HK-2 (cell line): ENCODE results near the gene SOX6.
"Not testable (repeated sequence)": the region's sequence is repeated elsewhere in the genome, so short reads cannot be mapped to it uniquely, and the experiment has no call there.

Source experiments
- DNase-seq: peaks from one replicate; pipeline ENCODE4 v3.0.0-alpha.2; 2018; ENCODE audit not compliant: unreplicated experiment

SOX6 gene

DNA sequence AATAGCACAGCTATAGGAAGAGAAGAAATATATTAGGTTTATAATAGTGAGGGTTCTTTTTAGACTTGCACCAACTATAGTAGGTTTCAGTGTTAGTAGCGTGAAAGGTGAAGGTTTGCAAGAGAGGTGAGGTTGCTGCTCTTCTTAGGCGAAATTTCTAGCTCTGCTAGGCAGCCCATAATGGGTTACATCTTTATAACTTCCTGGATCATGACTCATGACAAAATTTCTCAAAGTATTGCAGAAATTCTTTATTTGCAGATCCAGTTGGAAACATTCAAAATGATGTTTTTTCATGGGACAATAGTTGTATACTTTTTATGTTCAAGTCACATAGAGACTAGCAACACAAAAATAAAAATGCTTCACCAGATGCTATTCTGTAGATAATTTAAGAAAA is 260.0 kb downstream of the SOX6 start:
- DNase-seq, result no peak

DNA sequence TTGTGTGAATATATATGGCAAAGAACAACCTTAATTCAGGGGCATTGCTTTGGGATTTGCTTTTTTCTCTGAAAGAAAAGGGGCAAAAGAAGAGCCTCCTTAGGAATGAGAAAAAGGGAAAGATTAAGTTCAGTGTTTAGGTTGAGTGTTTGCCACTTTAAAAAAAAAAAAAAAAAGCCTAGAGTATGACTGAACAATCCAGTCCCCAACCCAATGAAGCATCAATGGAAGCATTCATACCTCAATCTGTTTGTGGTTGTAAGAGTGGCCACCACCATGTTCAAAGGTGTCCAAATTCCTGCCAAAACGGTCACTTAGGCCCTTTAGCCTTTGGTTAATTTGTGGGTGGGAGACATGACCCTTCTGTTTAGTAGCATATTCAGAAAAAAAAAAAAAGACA is 260.6 kb downstream of the SOX6 start:
- DNase-seq, result no peak

DNA sequence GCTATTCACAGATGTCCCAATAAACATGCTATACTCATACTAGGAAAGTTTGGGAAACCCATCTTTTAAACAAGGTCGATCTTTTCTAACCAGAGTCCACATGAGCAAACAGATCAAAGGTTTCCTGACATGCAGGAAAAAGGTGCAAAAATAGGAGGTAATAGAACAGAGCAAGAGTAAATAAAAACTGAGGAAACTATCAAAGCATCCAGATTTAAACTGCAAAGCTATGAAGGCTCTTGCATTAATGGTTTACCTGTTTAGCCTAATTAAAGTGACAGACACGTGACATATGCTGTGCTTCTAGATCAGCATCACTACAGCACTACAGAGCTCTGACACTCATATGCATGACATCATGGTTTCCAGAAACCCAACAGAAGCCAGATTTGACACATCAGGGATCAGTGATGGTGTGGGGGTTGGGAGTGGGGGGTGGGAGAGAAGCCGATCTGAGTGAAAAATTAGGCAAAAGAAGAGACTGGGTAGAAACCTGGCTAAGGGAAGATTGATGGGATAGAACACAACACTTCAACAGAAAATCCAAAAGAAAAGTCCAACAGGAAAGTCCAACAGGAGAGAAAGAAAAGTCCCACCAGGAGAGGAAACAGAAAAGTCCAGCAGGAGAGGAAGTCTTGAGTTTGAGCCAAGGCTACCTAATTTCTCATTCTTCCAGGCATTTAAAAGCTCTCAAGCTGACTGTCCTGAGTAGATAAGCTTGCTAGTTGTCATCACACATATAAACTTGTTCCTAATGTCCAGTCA is 262.3 kb downstream of the SOX6 start:
- no peak for DNase-seq

DNA sequence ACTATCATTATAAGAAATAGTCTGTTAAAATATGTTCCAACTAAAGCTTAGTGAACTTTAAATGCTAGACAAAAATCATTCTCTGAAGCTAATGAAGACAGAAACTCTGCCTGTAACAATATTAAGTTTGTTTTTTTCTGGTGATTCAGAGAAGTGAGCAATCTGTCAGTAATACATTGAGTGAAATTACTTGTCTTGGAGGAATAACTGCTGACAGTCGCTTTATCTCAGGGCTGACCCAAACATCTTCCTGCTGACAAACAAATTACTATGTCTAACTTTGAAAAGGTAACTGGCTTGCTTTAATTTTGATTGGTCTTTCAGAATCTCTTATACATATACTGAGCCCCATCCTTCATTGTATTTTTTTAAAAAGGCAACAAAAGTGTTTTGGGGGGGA is 264.5 kb downstream of the SOX6 start:
- no peak for DNase-seq

DNA sequence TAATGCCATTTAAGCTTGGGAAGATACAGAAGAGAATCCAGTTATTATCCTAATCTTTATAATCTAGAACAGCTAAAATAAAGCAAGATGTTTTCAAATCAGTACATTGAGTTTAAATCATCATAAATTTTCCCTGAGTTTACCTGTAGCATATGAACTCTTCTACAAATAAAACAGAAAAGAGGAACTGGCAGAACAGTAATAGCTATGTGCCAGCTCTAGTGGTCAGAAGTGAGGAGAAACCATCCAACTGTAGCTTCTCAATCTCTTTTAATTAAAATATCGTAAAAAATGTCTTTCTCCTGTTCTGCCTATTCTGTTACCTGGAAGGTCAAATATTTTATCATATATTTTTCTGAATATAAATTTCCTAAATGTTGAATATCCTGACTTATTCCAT is 266.9 kb downstream of the SOX6 start:
- DNase-seq, result no peak

DNA sequence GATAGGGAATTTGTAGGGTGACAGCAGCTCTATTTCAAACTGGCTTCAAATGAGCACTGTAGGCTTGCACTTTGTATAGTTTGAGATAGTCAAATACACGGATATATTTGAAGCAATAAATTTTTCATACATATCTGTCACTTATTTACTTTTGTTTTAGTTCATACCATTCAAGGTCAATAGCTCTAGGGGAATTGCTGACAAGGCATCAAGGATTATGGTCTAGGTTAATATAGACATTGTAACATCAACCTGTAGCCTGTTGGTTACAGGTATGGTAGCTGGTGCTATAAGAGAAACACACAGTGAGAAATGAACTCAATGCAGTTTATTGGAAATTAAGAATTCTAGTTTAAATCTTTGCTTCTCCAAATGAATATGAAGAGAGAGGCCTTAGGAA is 267.6 kb downstream of the SOX6 start:
- DNase-seq, result no peak

DNA sequence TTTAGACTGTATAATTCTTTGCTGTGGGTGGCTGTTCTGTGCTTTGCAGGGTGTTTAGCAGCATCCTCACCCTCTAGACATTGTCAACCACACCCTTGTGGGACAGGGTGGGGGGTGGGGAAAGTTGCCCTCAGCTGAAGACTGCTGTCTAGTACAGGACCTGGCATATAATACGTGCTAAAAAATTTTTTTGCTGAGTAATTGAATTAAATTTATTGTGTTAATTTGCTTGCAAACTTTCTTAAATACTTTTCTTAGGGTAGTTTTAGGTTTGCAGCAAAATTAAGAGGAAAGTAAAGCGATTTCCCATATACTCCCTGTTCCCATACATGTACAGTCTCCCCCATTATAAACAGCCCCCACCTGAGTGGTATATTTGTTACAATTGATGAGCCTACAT is 268.5 kb downstream of the SOX6 start:
- DNase-seq, result no peak

DNA sequence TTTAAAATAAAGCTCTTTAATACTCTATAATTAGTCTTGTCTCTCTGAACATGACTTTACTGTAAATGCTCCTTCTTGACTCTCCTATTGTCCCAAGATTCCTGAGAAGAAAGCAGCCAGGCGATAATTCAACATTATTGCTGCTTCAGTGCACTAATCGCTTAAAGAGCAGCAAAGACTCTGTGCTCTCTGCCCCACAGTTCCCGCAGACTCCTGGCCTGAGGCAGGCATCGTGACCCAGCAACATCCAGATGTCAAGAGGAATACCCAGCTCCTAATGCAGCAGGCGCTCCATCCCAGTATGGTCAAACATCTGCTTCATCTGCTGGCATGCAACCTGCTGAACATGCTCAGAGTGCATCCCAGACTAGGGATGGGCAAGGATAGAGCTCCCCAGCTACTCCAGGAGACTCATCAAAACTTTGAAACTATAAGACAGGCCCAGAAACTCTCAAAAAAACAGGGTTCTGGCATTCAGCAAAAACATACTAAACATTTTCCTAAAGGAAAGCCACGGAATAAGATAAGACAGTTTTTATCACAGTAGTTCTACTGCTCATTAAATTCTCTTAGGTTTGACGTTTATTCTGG is 270.0 kb downstream of the SOX6 start:
- DNase-seq, result no peak

DNA sequence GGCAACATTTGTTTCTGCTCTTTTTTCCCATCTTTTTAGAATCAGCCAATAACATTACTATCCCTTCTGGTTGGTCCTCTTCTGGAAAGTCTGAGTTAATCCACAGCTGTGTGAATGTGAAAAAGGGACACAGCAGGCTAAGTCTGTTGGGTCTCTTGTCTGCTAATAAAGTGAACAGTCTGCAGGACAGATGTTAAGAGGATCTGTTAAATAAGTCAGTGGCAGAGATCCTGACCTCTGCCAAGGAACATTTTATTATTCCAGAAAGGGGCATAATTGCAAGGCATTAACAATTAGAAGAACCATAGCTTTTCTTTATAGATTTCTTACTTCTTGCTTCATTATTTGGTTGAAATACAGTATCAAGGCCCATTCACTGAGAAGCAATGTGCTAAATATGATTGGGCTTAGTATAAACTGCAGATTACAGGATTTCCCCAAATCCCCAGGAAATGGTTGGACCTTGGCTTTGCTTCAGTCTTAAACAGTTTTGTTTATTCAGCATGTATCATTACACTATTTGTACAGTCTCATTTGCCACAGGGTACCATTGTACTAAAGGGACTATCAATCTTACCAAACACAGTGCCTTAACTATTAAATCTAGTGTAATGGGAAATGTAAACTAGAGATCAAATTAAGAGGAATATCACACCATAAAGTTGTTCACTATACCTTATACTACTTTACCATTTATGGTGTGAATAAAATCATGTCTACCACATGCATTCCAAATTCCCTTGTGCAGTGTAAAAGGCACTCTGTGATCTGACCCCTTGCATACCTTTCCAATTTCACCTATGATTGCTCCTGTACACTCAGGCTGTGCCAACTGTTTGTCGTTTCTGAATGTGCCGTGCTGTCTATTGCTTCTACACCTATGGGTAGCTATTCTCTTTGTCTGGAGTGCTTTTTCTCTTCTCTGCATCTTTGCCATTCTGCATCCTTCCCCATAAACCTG is 274.0 kb downstream of the SOX6 start:
- DNase-seq, result no peak

DNA sequence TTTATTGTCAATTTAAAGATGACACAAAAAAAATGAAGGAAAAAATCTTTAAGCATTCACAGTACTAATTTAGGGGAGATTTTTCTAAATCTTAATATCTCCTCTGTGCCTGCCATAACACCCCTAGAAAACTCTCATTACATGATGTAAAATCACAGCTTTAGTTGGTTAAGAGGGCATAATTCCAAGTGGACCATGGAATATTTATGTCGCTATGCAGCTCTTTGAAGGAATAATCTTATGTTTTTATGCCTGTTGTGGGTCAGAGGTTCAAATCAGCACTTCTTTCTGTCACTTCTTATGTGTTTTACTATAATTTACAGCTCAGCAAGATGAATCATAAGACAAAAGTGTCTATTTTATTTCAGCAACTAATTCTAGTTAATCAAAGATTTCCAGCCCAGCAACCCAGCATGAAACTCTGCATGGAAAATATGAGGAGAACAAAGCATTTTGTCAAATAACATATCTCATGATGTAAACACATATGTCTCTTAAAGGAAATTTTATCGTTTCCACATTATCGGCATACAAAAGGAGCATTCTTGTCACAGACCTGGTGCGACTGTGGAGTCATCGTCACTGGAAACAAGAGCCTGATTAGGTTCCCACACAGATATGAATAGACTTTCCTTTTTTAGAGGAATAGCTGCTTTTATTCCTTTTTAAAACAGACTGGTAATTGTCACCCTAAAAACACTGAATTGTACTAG is 274.8 kb downstream of the SOX6 start:
- no peak for DNase-seq

DNA sequence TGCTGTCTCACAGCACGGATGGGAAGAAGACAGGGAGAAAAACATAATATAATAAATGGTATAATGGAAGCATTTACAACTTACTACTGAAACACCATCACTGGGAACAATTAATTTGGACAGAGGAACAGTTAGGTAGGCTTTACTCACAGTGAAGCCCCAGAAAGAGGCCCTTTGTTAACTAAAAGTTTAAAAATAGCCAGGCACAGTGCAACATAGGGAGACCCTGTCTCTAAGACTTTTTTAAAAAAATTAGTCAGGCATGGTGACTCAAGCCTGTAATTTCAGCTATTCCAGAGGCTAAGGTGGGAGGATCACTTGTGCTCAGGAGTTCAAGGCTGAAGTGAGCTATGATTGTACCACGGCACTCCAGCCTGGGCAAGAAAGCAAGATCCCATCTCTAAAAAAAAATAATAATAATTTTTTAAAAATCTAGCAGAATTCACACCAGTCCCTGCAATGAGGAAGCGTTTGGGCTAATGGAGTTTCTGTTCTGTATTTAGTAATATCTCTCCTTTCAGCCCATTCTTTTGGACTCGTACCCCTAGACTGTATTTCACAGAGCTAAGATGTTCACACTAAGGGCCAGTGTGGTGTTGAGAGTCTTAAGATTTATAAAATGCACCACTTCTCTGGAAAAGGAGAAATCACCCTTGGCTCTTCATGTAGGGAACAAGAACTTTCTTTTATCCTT is 275.5 kb downstream of the SOX6 start:
- DNase-seq, result no peak

DNA sequence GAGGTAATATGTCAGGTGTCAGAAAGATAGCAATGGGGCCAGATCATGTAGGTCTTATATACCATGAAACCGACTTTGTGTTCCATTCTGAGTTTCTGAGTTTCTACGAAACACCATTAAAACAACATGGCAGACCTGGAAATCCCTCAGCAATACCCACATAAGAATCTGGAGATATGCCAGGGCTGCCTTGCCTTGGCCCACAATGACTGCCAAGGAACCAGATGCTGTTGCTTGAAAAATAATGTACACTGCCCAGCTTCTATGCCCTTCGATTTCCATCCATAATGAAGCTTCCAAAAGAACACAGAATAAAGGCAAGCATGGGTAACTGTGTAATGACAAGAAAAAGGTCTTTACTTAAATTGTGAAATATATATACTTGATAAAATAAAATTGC is 277.4 kb downstream of the SOX6 start:
- no peak for DNase-seq

DNA sequence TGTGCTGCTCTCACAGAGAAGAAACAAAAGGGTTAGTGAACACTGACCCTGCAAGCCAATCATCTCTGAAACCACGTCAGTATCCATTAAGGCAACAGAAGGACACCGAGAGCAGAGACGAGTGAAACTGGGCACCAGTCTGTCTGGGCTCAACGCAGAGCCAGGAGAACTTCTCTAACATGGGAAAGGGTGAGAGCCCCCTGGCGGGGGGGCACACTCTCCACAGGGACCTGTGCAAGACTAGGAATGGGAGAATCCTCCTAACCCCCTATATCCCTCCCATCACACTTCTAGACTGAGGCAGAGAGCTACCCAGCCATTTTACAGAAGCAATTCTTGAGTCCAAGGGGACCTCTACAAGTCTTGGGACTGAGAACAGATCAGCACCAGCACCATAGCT is 285.8 kb downstream of the SOX6 start:
- no peak for DNase-seq

DNA sequence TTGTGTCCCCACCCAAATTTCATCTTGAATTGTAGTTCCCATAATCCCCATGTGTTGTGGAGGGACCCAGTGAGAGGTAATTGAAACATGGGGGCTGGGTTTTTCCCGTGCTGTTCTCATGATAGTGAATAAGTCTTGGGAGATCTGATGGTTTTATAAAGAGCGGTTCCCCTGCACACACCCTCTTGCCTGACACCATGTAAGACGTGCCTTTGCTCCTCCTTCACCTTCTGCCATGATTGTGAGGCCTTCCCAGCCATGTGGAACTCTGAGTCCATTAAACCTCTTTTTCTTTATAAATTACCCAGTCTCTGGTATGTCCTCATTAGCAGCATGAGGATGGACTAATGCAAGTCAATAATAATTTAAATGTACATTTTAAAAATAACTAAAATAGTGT is 289.1 kb downstream of the SOX6 start:
- not testable (repeated sequence) for DNase-seq

DNA sequence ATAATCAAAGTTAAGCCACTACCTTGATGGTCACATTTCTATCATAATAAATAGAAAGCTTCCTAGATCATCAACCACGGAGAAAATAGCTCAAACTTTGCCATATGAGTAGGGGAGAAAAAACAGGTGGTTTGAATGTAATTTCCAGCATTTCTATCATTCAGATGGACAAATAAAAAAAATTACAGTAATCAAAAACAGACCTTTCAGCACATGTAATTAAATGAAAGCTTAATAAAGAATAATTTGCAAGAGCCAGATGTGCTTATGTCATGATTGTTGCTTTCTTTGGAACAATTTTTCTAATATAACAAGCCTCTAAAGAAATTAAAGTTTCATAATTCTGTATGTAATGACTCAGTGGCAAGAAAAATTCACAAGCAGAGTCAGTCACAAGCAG is 297.0 kb downstream of the SOX6 start:
- DNase-seq, result no peak

DNA sequence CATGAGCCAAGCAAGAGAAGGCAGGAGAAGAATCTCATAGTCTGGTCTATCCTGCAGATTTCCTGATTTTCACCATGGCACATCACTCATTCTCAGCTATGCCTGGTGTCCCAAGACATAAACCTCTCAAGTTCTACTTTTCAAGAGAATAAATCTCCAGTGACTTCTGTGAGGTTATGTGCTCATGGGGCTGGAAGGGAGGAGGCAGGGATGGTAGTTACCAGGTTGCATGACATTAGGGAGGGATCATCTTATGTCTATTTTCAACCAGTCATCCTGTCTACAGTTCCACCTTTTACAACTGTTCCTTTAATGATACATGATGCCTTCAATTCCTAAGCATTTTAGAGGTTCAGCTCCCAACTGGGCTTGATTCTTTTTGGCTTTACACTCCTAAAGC is 297.7 kb downstream of the SOX6 start:
- DNase-seq, result no peak

DNA sequence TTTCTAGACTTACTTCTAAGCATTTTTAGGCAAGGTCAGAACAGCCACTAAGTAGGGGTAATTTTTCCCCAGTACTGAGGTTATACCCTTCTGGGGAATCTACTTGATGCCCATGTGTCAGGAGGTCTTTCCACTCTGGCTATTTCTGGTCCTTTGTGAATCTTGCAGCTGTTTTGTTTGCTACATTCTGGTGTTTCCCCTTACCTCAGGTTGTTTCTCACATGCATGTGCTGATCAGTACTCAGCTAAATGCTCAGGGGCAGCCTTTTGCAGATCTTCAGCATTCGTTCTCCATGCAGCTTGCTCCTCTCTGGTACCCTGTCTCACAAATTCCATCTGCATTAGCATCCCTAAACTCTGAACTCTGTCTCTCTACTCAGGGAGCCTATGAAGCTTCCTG is 303.6 kb downstream of the SOX6 start:
- no peak for DNase-seq

DNA sequence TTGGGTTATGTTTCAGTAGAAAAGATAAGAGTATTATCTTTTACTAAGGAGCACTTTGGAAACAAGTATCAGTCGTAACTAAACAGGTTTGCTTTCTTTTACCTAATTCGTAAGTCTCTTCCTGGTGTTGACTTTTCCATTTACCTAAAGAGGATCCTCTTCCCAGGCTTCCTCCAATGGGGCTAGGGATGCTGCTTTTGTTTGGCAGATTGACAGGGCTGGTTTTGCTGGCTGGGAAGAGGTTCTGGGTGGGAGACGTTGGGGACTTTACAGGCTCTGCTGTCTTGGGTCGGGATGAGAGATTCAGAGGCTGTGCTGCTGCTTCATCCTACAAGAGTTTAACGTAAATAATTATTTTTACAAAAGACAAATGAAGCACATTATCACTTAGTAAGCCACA is 306.7 kb downstream of the SOX6 start:
- DNase-seq, result no peak

DNA sequence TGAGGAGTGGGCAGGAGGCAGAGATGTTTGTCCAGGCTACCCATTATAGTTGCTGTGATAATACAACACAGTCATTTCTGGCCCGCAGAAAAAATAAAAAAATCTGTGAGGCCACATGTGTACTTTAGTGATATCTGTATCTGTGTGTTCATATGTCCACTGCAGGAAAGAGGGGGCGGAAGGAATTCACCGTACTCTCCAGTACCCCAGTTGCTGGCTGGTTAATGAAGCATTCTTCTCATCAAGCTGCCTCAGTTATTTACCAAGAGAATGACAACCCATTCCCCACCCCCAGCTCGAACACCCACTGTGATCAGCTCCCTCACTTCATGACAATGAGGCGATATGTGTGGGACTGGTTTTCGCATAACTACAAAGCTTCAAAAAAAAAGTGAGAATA is 309.3 kb downstream of the SOX6 start:
- no peak for DNase-seq

DNA sequence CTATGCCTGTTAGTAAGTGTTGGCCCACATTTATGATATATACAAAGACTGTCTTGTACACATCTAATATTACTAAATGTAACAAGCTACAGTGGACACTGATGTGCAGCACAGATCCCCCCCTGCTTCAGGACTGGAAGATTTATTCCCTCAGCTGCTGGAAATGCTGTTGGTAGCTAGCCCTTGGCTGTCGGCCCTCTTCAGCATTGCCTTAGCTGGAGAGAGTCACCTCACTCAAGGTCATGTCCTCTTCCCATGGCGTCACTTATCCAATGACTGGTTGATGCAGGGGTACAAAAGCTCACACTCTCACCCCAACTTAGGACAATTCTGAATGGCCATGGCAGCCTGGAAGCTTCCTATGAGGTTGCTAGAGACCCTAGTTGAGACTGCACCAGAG is 312.7 kb downstream of the SOX6 start:
- no peak for DNase-seq

DNA sequence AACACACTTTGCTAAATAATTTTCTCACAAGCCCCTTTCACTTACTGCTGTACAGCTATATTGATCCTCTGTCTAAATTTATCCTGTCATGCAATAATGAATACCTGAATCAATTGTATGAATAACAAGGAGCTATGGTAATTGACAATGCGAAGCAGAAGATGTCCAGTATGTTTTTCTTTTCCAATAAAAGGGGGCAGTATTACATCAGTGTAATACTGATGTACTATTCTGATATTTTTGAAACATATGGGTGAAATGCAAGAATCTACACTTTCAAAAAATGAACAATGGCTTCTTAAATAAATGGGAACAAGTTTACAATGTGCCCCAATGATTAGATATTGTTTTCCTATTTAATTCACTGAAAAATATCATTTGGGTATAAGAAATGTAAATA is 315.1 kb downstream of the SOX6 start:
- DNase-seq, result no peak

DNA sequence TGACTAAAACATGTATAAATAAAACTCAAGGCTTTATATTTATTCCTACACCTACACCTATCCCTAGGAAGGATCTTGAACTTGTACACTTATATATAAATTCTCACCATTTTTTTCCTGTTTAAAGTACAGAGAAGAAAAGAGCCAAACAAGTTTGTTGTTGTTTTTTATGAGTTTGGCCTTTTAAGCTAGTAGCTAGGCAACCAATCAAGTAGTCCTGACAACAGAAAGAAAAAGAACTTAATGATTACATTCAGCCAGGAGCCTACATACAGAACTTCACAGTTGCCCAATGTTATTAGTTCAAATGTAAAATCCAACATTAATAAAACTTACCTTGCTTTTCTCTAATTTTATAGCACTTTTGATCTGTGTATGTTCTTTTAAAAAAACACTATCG is 316.2 kb downstream of the SOX6 start:
- no peak for DNase-seq
